ENCODE data around the gene XPO6.

Gene XPO6

DNA sequence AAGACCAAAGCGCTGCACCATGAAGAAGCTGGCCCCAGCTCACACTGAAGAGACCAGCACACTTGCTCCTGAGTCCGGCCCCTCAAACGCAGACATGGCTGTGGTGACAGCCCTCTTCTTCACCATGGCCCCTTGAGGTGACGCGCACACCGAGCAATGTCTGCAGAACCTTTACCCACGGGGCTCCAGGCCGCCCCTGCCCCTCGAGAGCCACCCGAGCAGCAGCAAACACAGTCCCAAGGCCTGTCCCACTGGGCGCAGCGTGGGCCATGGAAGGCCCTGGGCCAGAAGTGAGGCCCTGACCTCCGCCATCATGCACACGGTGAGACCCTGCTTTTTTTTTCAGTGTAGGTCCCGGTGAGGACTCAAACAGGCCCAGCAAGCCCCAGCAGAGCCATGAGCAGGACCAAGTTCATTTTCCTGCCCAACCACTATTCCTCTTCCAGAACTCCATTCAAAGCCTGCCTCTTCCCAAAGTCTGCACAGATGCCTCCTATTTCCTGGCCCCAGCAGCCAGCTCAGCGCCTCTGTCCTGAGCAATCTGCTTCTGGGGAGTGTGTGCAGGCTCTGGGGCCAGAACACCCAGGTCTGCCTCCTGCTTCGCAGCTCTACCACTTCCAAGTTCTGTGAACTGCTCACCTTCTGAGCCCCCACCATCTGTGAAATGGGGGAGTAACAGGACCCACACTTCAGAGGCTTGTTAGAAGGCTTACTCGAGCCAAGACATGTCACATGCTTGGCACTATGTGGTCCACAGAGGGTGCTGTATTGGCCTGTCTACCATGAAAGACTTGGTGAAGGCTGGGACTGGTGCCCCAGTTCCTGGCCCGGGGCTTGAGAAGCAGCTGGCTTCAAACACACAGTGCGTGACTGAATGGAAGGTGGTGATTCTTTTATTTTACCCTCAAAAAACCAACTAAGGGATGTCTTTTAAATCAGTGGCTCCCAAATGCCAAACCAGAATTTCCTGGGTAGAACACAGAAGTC is 112.5 kb downstream of the XPO6 start:
- no peak for FAIRE-seq
- TF ChIP-seq CTCF (IDR thresholded peaks at IDR 0.05; ENCODE audit: insufficient read depth, missing control alignments) = no peak
- no peak for DNase-seq (ENCODE audit: insufficient read length, low spot score)

GRCh38 chr16:28098171-28098958 is 113.4 kb downstream of the XPO6 start:
- FAIRE-seq = no peak
- TF ChIP-seq CTCF (IDR thresholded peaks at IDR 0.05; ENCODE audit: insufficient read depth, missing control alignments) = no peak
- DNase-seq (ENCODE audit: insufficient read length, low spot score) = no peak

- FAIRE-seq = no peak
Measured at GRCh38 chr16:28096983-28097899, 114.5 kb downstream of the XPO6 start.

GRCh38 chr16:28093385-28093725 is 118.4 kb downstream of the XPO6 start:
- FAIRE-seq = no peak
- no peak for DNase-seq (ENCODE audit: insufficient read length, low spot score)

More at GRCh38 chr16:28096983-28097899, 114.5 kb downstream of the XPO6 start:
- DNase-seq (ENCODE audit: insufficient read length, low spot score) = no peak
- no peak for TF ChIP-seq CTCF (IDR thresholded peaks at IDR 0.05; ENCODE audit: insufficient read depth, missing control alignments)

GRCh38 chr16:28092721-28093384 is 118.9 kb downstream of the XPO6 start:
- FAIRE-seq (no peak), DNase-seq (ENCODE audit: insufficient read length, low spot score) (no peak)
- no peak for TF ChIP-seq CTCF (IDR thresholded peaks at IDR 0.05; ENCODE audit: insufficient read depth, missing control alignments)

More at GRCh38 chr16:28093385-28093725, 118.4 kb downstream of the XPO6 start:
- no peak for TF ChIP-seq CTCF (IDR thresholded peaks at IDR 0.05; ENCODE audit: insufficient read depth, missing control alignments)

DNA sequence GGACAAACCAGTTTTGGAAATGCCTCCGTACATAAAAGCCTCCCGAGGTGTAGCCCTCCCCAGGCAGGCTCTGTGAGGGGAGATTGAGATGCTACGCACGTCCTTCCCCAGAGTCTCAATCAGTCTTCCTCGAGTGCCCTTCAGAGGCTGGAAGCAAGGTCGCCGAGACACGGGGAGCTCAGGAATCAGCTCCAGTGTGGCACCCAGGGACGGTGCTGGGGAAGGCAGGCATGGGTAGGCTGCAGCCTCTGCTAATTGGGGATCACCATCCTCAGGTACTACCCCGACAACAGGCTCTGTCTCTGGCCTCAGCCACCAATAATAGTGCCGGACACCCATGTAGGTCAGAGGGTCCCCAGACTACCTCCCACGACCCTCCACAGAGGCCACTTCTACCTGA is 120.1 kb downstream of the XPO6 start:
- no peak for DNase-seq (ENCODE audit: insufficient read length, low spot score)
- no peak for TF ChIP-seq CTCF (IDR thresholded peaks at IDR 0.05; ENCODE audit: insufficient read depth, missing control alignments)
- no peak for FAIRE-seq
